GM19438 (cell line): ENCODE data around the gene C3orf18.

ENCODE experiments used
- ATAC-seq: cut with Tn5 transposase; IDR thresholded peaks from one replicate; pipeline ENCODE4 v1.9.1; 2021; ENCODE audit warnings: low read depth; ENCODE audit not compliant: unreplicated experiment

The C3orf18 gene

GRCh38 chr3:50582083-50582482 is 14.5 kb upstream of the C3orf18 start:
- ATAC-seq, result no peak

DNA sequence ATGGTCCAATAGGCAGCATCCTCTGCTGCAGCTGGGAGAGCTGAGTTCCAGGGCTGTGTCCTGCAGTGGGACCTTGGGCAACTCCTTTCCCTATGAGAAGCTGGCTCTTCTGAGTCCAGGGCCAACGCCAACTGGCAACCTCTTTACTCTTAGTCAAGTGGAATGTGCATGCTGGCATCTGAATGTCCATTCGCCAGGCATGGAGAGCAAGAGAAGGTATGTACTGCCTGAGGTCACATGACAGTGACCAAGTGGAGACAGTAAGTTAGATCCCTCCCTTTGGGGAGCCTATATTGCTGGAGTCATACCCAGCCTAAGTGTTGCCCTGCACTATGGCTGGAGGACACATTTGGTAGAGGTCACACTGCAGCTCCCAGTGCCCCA is 13.9 kb upstream of the C3orf18 start:
- no peak for ATAC-seq

DNA sequence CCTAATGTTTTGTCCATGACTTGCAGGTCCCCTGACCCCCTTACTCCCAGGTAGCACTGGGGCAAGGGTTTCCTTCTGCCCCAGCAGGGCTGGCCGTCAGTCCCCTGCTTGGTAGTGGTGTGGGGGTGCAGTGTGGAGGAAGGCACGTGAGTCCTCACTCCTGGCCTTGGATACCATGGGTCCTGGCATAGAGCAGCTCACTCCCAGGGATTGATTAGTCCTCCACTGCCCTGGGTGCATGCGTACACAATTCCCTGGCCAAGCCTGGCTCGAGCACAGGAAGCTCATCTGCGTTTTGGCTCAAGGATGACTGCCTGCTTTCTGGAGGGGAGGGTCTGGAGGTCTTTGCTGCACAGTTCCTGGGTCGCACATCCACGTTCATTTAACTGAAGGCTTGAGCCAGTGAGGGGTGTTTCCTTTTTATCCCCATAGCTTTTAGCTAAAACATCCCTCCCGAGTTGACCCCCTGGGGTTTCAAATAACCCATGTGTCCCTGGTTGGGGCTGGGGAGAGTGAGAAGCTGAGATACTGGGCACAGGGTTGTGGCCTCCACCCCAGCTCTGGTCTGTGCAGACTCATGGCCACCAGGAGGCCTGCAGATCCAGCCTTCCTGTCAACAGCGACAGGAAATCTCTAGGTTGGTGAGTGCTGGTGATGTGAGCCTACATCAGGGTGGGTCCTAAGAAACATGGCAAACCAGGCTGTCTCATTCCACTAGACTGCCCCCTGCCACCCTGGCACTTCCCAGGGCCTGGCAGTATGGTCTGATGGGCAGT is 13.3 kb upstream of the C3orf18 start:
- no peak for ATAC-seq

- no peak for ATAC-seq
Measured at GRCh38 chr3:50577348-50577747, 9.8 kb upstream of the C3orf18 start.

DNA sequence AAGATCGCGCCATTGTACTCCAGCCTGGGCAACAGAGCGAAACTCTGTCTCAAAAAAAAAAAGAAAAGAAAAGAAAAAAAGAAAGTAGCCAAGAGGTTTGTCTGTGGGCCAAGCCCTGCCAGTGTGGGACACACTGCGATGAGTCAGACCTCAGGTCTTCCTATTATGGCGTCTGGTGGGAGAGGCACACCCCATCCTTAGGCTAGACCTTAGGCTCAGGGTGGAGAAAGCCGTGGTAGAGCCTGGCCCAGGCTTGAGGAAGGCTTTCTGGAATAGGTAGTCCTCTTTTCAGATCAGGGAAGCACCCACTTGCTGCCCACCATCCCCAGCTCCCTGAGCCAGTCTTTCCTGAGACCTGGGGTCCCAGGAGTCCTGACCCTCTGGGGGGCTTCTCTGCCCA is 7.8 kb upstream of the C3orf18 start:
- no peak for ATAC-seq

DNA sequence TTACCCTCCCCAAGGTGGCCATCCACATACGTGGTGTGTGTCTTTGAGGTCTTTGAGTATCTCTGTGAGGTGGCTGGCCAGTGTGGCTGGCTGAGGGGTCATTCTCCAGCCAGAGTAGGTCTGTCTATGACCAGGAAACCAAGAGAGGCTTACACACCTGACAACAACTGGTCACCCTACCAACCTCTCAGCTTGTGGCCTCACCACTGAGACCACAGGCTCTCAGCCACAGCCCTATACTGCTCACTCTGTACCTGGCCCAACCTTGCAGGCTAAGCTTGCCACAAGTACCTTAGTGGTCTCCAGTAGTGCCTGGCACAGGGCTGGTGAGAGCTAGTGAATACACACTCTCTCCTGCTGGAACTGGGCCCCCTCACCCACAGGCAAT is 6.9 kb upstream of the C3orf18 start:
- ATAC-seq, result no peak

GRCh38 chr3:50573566-50574443 is 6.3 kb upstream of the C3orf18 start:
- ATAC-seq, result no peak

DNA sequence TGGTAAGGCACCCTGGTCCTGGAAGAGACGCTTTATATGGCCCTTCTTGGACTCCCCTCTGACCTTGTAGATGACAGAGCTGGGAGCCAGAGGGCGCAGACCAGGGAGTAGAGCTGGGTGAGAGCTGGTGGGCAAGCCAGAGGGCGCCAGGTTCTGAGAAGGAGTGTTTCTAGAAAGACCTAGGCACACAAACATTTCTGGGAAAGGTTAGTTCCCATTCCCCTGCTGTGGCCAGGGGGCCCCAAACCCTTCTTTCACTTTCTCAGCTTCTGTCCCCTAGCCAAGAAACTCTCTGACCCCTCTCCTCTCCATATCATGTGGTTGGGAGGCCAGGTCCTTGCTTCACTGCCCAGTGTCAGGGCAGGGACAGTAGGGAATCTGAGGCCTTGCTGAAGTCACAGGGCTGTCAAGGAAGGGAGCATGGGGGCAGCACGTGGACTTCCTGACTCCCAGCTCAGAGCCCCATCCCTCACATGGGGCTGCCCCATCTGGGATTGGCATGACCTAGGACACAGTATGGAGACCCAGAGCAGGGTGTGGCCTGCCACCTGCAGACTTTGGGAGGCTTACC is 5.3 kb upstream of the C3orf18 start:
- ATAC-seq, result no peak

DNA sequence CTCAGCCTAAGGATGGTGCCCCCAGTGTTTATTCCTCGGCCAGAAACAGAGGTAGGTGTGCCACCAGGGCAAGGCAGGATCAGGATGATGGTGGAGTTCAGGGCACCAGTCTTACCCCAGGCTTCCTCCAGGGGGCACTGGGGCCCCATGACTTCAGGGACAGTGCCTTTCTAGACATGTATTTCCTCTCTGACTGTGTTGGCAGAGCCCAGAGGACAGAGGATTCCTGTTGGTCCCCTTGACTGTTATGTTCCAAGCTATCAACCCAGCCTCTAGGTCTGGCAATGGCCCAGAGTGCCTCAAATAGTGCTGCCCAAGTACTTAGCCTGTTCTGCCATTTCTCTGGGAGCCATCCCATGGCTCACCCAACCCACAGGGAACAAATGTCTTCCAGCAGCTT is 4.6 kb upstream of the C3orf18 start:
- no peak for ATAC-seq

- ATAC-seq, result no peak
Measured at GRCh38 chr3:50571486-50571885, 3.9 kb upstream of the C3orf18 start.

GRCh38 chr3:50570508-50571279 is 3.1 kb upstream of the C3orf18 start:
- no peak for ATAC-seq

DNA sequence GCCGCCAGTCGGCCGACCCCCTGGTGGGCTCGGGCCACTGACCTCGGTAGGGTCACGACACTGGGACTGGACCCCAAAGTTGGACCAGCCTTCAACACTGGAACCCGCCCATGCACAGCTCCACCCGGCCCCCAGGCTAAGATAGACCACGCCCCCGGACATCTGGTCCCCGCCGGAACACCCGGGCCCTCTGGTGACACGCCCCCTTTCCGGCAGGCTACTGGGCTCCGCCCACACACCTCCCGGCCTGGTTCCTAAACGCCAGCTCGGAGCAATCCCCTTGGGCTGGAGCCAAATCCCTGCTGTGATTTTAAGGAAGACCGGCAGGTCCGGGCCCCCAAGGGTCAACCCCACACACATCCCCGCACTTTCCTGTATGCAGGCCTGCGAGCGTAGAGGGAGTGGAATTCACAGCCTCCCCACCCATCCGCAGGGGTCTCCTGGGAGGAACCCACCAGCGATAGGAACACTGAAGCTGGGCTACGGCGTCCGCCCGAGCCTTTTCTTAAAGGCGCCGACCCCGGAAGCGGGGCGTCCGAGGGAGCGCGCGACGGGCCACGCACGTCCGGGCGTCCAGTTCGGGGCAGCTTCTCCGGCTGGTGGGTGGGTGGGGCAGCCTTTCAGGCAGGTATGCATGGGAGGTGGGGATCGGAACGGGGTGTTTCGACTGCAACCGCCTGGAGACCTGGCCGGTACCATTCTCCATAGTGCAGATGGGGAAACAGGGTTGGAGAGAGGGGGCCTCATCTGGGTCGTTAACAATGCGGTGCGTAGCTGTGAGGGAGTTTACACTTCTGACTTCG is 1.6 kb upstream of the C3orf18 start, which contains the start of gene HEMK1:
TSS of gene HEMK1 (plus strand) at position 576 of the 803 bp plus-strand sequence. CDS start 1,583 bp downstream, outside the sequence.
- ATAC-seq, result peak; percentile 69

DNA sequence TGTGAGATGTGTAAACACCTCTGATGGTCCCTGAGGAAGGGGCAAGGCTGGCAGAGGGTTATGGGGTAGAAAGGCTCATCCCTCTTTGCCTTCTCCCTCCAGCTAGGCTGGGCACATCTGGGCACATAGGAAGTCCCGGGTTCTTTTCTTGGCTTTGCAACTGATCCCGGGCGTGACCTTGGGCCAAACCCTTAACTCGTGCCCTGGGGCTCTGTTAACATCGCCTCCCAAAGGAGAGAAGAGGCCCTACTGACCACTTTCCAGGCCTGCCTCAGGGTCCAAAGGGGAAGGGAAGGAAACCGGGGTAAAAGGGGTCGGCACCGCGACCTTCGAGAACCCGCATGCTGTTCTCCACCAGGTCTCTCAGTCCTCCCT is 549 bp downstream of the C3orf18 start:
- ATAC-seq, result no peak

GRCh38 chr3:50564321-50564720 is 3.2 kb downstream of the C3orf18 start:
- no peak for ATAC-seq

GRCh38 chr3:50563867-50564266 is 3.7 kb downstream of the C3orf18 start:
- ATAC-seq, result no peak

- ATAC-seq, result no peak
Measured at GRCh38 chr3:50562861-50563260, 4.7 kb downstream of the C3orf18 start.

GRCh38 chr3:50559702-50560101 is 7.8 kb downstream of the C3orf18 start:
- no peak for ATAC-seq

- ATAC-seq, result no peak
Measured at GRCh38 chr3:50557915-50558314, 9.6 kb downstream of the C3orf18 start.

GRCh38 chr3:50557106-50557505 is 10.4 kb downstream of the C3orf18 start:
- no peak for ATAC-seq

GRCh38 chr3:50554553-50554952 is 13.0 kb downstream of the C3orf18 start:
- no peak for ATAC-seq
